Activated naive CD4-positive, alpha-beta T cell treated with anti-CD3 and anti-CD28 coated beads for 36 hours (primary cell): Measurements from ENCODE around the gene CALM1. TPM values are rescaled to one million over a fixed set of nuclear protein-coding genes. Genes with fewer than 3 reads are reported as not detected.

Source experiments
- CTCF ChIA-PET: fragments of 350-600 bp; sonication (Branson Sonifier 250); formaldehyde crosslinking; loops from one replicate; lab custom pipeline; 2021; ENCODE audit warnings: antibody characterized with exemption; lab: Charles Lee
- DNase-seq: peaks from one replicate; pipeline ENCODE4 v3.0.0-alpha.2; 2020
- H3K27ac Mint-ChIP-seq: one replicate; pipeline ENCODE4 v1.8.0; 2021; ENCODE audit warnings: mild to moderate bottlenecking, mixed read lengths
- H3K27me3 Mint-ChIP-seq: one replicate; pipeline ENCODE4 v1.8.0; 2021; ENCODE audit warnings: low read depth, mixed read lengths
- H3K36me3 Mint-ChIP-seq: one replicate; pipeline ENCODE4 v1.8.0; 2021; ENCODE audit warnings: low read depth, mixed read lengths
- H3K4me1 Mint-ChIP-seq: one replicate; pipeline ENCODE4 v1.8.0; 2021; ENCODE audit warnings: low read depth, mixed read lengths
- H3K4me3 Mint-ChIP-seq: one replicate; pipeline ENCODE4 v1.8.0; 2021; ENCODE audit warnings: mild to moderate bottlenecking, moderate library complexity, mixed read lengths
- H3K9me3 Mint-ChIP-seq: one replicate; pipeline ENCODE4 v1.8.0; 2021; ENCODE audit warnings: mixed read lengths
- intact Hi-C: fragments of 100-400 bp; cut with micrococcal nuclease; formaldehyde crosslinking; loops from one replicate; pipeline ENCODE4 v1.15.1; 2023
- total RNA-seq, 2 experiments: library from RNA; stranded (reverse); gene quantifications; one replicate each; pipeline ENCODE4 v1.2.3, GENCODE V29; 2021

CALM1 gene
- total RNA-seq: 100 to 1,000 TPM; 404 to 409 TPM

DNA sequence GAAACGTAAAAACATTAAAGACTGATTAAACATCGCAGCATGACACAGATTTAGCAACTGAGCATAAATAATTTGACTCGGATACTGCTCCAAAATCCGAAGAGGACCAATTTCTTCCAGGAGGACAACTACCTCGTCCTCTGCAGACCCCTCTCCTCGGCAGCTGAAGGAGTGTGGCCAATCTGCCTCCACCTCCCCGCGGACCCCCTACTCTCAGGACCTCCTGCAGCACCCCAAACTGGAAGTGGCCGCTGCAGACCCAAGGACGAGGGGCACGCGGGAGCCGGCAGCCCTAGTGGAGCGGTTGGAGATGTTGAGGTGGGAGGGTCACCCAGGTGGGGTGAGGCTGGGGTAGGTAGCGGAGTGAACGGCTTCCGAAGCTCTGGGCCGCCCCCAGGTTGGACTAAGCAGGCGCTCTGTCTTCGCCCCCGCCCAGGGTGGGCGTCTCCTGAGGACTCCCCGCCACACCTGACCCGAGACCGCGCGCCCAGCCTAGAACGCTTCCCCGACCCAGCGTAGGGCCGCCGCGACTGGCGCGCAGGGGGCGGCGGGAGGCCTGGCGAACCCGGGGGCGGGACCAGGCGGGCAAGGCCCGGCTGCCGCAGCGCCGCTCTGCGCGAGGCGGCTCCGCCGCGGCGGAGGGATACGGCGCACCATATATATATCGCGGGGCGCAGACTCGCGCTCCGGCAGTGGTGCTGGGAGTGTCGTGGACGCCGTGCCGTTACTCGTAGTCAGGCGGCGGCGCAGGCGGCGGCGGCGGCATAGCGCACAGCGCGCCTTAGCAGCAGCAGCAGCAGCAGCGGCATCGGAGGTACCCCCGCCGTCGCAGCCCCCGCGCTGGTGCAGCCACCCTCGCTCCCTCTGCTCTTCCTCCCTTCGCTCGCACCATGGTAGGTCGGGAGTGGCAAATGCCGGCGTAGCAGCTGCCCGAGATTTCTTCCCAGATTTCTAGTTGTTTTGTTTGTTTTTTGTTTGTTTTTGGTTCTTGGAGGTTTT is at the start of gene CALM1:
Gene CALM1 (plus strand): TSS at position 689 of the 999 bp plus-strand sequence. CDS start 202 bp downstream, at position 891.
- peaks cover 22% of the 10 kb centered on the region for H3K36me3 Mint-ChIP-seq
- intact Hi-C loops: loop anchor here (1.0 to 5.0 kb wide), 7 partner anchors 13 to 851 kb away; no protein-coding TSS in a partner anchor
- peak within 1 kb of the TSS; percentile 87 for H3K27ac Mint-ChIP-seq
- H3K4me3 Mint-ChIP-seq: peak within 1 kb of the TSS; percentile 96
- H3K27me3 Mint-ChIP-seq: no peaks in the 10 kb centered on the region
- no peaks in the 10 kb centered on the region for H3K9me3 Mint-ChIP-seq
- peaks cover 31% of the 10 kb centered on the region for H3K4me1 Mint-ChIP-seq
- CTCF ChIA-PET: interaction anchor here (0.7 to 1.7 kb wide), 4 partner anchors 11 to 147 kb away, joined by 3 to 7 read pairs (median 4); no protein-coding TSS in a partner anchor
- DNase-seq: peak; percentile 89

DNA sequence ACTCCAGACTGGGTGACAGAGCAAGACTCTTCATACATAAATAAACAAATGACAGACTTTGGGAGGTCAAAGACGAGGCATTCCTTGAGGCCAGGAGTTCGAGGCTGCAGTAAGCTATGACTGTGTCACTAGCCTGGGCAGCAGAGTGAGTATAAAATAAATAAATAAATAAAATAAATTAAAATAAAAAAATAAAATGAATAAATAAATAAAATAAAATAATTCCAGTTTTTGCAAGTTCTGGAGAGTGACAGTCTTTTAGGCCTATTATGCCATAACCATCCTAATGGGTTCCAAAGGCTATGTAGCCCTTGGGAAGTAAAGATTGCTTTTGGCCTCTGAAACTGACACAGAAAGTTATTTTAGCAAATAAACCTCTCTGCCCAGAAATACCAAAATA is 48.6 kb upstream of the CALM1 start:
- Mint-ChIP-seq H3K27ac (no peak overlapping the region), H3K27me3 (no peaks in the 10 kb centered on the region), H3K9me3 (no peaks in the 10 kb centered on the region), H3K4me1 (peaks cover 3% of the 10 kb centered on the region), H3K36me3 (no peaks in the 10 kb centered on the region), H3K4me3 (no peak overlapping the region)
- intact Hi-C loops: no loop called here
- CTCF ChIA-PET: no interaction called here
- DNase-seq: no peak

DNA sequence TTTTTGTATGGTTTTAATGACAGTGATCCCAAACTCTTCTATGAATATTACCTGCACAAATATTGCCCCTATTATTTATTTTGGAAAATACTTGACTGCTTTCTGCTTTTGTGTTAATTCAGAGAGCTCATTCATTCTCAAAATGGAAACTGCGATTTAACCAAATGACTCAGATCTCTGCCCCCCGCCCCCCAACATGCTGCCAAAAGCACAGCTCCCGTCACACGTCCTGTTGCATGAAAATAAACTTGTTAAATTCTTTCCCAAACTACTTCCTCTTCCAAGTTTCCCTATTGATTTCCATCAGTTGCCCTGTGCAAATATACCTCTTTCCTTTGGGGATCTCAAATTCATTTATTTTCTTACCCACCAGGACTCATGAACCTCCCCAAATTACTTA is 47.1 kb upstream of the CALM1 start:
- Mint-ChIP-seq H3K9me3 (no peaks in the 10 kb centered on the region), H3K27ac (no peak overlapping the region), H3K36me3 (no peaks in the 10 kb centered on the region), H3K4me1 (peaks cover 3% of the 10 kb centered on the region), H3K4me3 (no peak overlapping the region), H3K27me3 (no peaks in the 10 kb centered on the region)
- intact Hi-C loops: no loop called here
- DNase-seq: peak; percentile 8
- CTCF ChIA-PET: interaction anchor here (0.6 kb wide), 1 partner anchor 823 kb away, joined by 3 read pairs; no protein-coding TSS in a partner anchor

DNA sequence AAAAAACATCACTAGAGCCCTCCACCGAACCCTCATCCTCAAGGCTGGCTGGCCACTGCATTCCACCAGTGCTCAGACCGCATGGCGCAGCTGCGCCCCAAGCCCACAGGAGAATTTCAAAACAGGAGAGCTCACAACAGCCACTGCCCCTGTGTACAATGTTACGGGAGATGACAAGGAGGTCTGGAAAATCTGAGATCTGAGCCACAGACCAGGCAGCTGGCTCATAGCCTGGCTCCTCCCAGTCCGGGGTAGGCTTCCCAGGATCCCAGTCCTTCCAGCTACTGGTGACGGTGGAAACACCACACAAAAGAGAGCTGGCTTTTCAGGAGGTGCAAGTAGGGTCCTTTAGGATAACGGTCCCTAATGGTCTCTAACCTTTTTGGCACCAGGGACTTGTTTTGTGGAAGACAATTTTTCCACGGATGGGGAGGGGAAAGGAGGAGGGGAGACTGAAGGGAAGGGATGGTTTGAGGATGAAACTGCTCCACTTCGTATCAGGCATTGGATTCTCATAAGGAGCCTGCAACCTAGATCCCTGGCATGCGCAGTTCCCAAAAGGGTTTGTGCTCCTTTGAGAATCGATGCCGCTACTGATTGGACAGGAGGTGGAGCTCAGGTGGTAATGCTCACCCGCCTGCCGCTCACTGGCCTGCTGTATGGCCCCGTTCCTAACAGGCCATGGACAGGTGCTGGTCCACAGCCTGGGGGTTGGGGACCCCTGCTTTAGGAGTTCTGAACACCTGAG is 42.1 kb upstream of the CALM1 start:
- no peak overlapping the region for H3K27ac Mint-ChIP-seq
- no peaks in the 10 kb centered on the region for H3K36me3 Mint-ChIP-seq
- peaks cover 3% of the 10 kb centered on the region for H3K4me1 Mint-ChIP-seq
- intact Hi-C loops: no loop called here
- no peaks in the 10 kb centered on the region for H3K9me3 Mint-ChIP-seq
- no peak for DNase-seq
- CTCF ChIA-PET: no interaction called here
- H3K27me3 Mint-ChIP-seq: no peaks in the 10 kb centered on the region
- H3K4me3 Mint-ChIP-seq: no peak overlapping the region

DNA sequence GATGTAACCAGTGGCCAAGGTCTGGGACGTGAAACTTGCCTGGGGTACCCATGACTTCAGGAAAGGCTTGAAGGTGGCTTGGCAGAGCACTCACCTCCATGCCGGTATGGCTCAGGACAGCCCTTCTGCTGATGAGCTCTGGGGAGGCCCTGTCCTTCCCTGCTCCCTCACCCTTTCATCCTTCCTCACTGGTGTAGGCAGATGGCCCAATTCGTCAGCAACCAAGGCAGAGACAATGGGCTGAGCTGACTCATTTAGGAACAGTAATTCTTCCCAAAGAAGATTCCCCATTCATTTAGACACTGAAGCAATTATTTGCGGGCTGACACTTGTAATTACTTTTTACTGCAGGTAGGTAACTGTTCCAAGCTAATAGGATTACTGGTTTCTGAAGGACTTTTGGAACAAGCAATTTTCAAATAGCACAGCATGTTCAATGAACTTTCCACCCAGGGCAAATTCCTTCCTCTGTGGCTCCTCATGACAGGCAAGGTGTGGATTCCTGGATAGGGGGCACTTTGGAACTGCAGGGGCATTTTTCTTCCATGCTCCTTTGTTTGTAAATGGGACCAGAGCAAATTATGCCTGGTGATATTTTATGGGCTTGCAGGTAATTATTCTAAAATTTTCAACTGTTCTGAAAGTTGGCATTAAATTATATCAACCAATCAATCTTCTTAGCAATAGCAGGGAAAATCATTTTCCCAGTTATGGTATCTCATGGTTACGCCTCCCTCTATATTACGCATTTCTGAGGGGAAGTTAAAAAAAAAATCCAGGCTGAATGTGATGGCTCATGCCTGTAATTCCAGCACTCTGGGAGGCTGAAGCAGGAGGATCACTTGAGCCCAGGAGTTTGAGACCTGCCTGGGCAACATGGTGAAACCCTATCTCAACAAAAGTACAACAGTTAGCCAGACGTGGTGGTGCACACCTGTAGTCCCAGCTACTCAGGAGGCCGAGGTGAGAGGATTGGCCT is 41.0 kb upstream of the CALM1 start:
- Mint-ChIP-seq H3K27me3 (no peaks in the 10 kb centered on the region), H3K4me3 (no peak overlapping the region), H3K36me3 (no peaks in the 10 kb centered on the region), H3K9me3 (no peaks in the 10 kb centered on the region), H3K27ac (no peak overlapping the region), H3K4me1 (no peaks in the 10 kb centered on the region)
- CTCF ChIA-PET: interaction anchor here (0.6 kb wide), 1 partner anchor 81 kb away, joined by 3 read pairs; no protein-coding TSS in a partner anchor
- intact Hi-C loops: no loop called here
- DNase-seq: no peak

DNA sequence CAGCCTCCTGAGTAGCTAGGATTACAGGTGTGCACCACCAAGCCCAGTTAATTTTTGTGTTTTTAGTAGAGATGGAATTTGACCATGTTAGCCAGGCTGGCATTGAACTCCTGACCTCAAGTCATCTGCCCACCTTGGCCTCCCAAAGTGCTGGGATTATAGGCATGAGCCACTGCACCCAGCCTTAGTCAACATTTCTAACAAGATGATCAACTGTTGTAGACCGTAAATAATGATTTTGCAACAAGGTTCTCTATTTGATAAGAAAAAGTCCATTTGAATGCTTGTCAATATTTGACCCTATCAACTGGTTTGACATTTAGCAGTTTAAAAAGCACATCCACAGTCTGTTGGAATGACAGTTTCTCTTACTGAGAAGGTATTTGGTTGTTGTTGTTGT is 39.9 kb upstream of the CALM1 start:
- no peaks in the 10 kb centered on the region for H3K9me3 Mint-ChIP-seq
- H3K4me1 Mint-ChIP-seq: no peaks in the 10 kb centered on the region
- no peaks in the 10 kb centered on the region for H3K36me3 Mint-ChIP-seq
- H3K4me3 Mint-ChIP-seq: no peak overlapping the region
- CTCF ChIA-PET: no interaction called here
- H3K27ac Mint-ChIP-seq: no peak overlapping the region
- H3K27me3 Mint-ChIP-seq: no peaks in the 10 kb centered on the region
- no peak for DNase-seq
- intact Hi-C loops: no loop called here

DNA sequence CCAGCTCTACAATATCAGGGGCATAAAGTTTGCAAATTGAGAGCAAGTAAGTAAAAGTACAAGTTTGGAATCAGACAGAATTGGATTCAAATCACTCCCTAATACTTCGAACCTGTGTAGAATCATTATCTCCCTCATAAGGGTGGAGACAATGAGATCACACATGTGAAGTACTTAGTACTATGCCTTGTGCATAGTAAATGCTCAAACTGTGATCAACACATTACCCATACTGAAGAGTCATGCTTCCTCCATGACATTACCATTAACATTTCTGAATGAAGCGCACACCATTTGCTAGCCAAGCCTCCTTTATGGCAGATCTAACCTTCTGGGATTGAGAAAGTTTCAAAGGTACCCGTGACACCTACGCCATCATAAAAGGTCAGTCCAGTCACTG is 38.5 kb upstream of the CALM1 start:
- Mint-ChIP-seq H3K4me3 (no peak overlapping the region), H3K4me1 (no peaks in the 10 kb centered on the region), H3K36me3 (no peaks in the 10 kb centered on the region), H3K27me3 (no peaks in the 10 kb centered on the region), H3K27ac (no peak overlapping the region), H3K9me3 (no peaks in the 10 kb centered on the region)
- CTCF ChIA-PET: interaction anchor here (0.9 kb wide), 1 partner anchor 339 kb away, joined by 5 read pairs; no protein-coding TSS in a partner anchor
- no peak for DNase-seq
- intact Hi-C loops: no loop called here

DNA sequence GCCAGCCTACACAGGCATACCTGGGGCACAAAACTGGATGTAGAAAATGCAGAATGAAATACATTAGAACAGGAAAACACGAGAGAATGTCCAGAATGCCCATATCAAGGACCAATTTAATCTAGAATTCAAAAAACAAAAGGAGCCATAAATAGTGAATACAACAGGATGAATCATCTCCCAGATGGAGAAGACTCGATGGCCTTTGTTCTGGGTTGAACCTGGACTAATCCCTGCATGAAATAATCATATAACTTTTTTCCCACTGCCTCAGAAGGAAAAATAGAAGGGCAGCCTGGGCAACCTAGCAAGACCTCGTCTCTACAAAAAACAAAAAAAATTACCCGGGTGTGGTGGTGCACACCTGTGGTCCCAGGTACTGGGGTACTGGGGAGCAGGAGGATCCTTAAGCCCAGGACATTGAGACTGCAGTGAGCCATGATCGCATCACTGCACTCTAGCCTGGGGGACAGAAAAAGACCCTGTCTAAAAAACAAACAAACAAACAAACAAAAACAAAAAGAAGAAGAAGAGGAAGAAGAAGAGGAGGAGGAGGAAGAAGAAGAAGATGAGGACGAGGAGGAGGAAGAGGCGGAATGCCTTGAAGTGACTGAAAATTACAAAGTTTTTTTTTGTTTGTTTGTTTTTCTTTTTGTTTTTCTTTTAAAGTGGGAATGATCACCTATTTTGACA is 34.8 kb upstream of the CALM1 start:
- DNase-seq: no peak
- Mint-ChIP-seq H3K4me3 (no peak overlapping the region), H3K9me3 (no peaks in the 10 kb centered on the region), H3K4me1 (no peaks in the 10 kb centered on the region), H3K36me3 (no peaks in the 10 kb centered on the region), H3K27me3 (no peaks in the 10 kb centered on the region), H3K27ac (no peak overlapping the region)
- intact Hi-C loops: no loop called here
- CTCF ChIA-PET: no interaction called here

DNA sequence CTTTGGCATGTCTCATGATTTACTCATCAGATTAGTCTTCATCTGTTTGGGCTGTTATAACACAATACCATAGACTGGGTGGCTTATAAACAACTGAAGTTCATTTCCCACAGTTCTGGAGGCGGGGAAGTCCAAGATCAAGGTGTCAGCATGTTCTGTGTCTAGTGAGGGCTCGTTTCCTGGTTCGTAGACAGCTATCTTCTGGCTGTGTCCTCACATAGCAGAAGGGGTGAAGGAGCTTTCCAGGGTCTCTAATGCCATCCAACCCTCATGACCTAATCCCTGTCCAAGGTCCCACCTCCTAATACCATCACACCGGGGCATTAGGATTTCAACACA is 34.3 kb upstream of the CALM1 start:
- no peak for DNase-seq
- Mint-ChIP-seq H3K27ac (no peak overlapping the region), H3K4me3 (no peak overlapping the region), H3K36me3 (no peaks in the 10 kb centered on the region), H3K27me3 (no peaks in the 10 kb centered on the region), H3K9me3 (no peaks in the 10 kb centered on the region), H3K4me1 (no peaks in the 10 kb centered on the region)
- intact Hi-C loops: no loop called here
- CTCF ChIA-PET: no interaction called here

DNA sequence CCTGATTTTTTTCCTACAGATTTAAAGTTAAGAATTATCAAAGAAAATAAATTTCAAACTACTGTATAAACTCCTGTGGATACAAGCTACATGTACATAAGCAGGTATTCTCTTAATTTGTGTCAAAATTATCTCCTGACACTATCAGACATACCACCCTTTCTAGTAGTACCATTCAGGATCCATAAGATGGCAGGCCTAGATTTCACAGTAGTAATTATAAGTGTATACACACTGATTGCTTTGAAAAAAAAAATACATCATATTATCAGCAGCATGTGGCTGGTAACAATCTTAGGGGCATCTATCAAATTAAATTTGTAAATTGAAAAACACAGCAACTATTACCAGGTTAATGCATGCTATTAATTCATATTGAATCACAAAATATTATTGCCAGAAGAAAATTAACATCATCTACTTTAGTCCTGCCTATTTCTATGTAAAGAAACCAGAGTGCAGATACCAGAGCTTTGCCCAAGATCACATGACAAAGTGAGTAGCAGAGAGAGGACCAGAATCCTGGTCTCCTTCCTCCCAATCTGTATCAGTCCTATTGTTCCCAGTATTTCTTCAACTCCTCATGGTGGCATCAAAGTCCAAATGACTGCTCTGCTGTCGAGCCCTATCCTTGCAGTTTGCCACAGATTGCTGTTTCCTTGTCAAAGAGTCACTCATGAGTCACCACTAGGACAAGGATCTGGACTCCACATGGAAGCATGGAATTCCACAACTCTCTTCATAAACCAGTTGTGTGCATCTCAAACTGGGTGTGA is 27.7 kb upstream of the CALM1 start:
- Mint-ChIP-seq H3K4me1 (no peaks in the 10 kb centered on the region), H3K9me3 (no peaks in the 10 kb centered on the region), H3K27ac (no peak overlapping the region), H3K27me3 (no peaks in the 10 kb centered on the region), H3K4me3 (no peak overlapping the region), H3K36me3 (no peaks in the 10 kb centered on the region)
- intact Hi-C loops: loop anchor here (1.0 kb wide), 2 partner anchors 150 to 328 kb away; no protein-coding TSS in a partner anchor
- CTCF ChIA-PET: interaction anchor here (0.8 to 1.5 kb wide), 4 partner anchors 11 to 328 kb away, joined by 3 to 5 read pairs (median 4); no protein-coding TSS in a partner anchor
- no peak for DNase-seq
